Muscle of arm (tissue), 12 donors: Measurements from ENCODE around the gene NELFB. TPM values are rescaled to one million over a fixed set of nuclear protein-coding genes. Genes with fewer than 3 reads are reported as not detected.
A peak's percentile ranks its signal among the peaks of the same experiment; 100 is the strongest.
"Not testable (repeated sequence)": the region's sequence is repeated elsewhere in the genome, so short reads cannot be mapped to it uniquely, and the experiment has no call there.

Source experiments
- DNase-seq: peaks from one replicate; pipeline ENCODE4 v3.0.0-alpha.2; 2013
- polyA plus RNA-seq, 12 donors: library from polyadenylated mRNA; unstranded; fragments of 120-200 nt; gene quantifications; one replicate each; pipeline ENCODE4 v1.2.1, GENCODE V29; 2013; ENCODE audit not compliant: insufficient read length in 12 of 12

The NELFB gene
- polyA plus RNA-seq, 12 donors: 31.1 to 52.0 (median 39.2) TPM; not detected in 1

GRCh38 chr9:137233143-137233980 lies 21.8 kb upstream of the NELFB start:
- DNase-seq: no peak

- no peak for DNase-seq
Measured at GRCh38 chr9:137234055-137234697, 21.0 kb upstream of the NELFB start.

- DNase-seq: no peak
Measured at GRCh38 chr9:137234758-137235423, 20.2 kb upstream of the NELFB start.

GRCh38 chr9:137235424-137236237 lies 19.5 kb upstream of the NELFB start:
- no peak for DNase-seq

- DNase-seq: peak; percentile 72
Measured at GRCh38 chr9:137236238-137236935, 18.7 kb upstream of the NELFB start.

GRCh38 chr9:137236936-137237421 lies 18.1 kb upstream of the NELFB start:
- no peak for DNase-seq

- DNase-seq: no peak
Measured at GRCh38 chr9:137237759-137238726, 17.1 kb upstream of the NELFB start.

- DNase-seq: not testable (repeated sequence)
Measured at GRCh38 chr9:137239541-137240200, 15.5 kb upstream of the NELFB start.

- peak; percentile 75 for DNase-seq
Measured at GRCh38 chr9:137240318-137240840, 14.7 kb upstream of the NELFB start.

GRCh38 chr9:137240841-137241489 lies 14.2 kb upstream of the NELFB start, which contains the start of gene TUBB4B:
TUBB4B (plus strand) TSS chr9:137241287; CDS start chr9:137241361, 74 bp downstream.
- DNase-seq: peak; percentile 100

- no peak for DNase-seq
Measured at GRCh38 chr9:137241490-137242268, 13.4 kb upstream of the NELFB start.

GRCh38 chr9:137242269-137243203 lies 12.6 kb upstream of the NELFB start:
- no peak for DNase-seq

- DNase-seq: not testable (repeated sequence)
Measured at GRCh38 chr9:137243266-137243625, 11.9 kb upstream of the NELFB start.

GRCh38 chr9:137243626-137244485 lies 11.3 kb upstream of the NELFB start:
- DNase-seq: no peak
